Spleen (tissue), 11 donors: ENCODE measurements around the gene LSG1. TPM values are rescaled to one million over a fixed set of nuclear protein-coding genes. Genes with fewer than 3 reads are reported as not detected.
A peak's percentile ranks its signal among the peaks of the same experiment; 100 is the strongest.

ENCODE experiments used
- DNase-seq: peaks from one replicate; pipeline ENCODE4 v3.0.0-alpha.2; 2020
- H3K27ac ChIP-seq, 8 donors: fragments of 200-600 bp; sonication (generic) in 7 of 8; 1 replicate in 4 of 8; 2 replicates in 4 of 8; pipeline versions ENCODE4 v1.5.0 to v1.8.0; 2016 to 2021; ENCODE audit warnings: inconsistent platforms in 4 of 8, mild to moderate bottlenecking in 4 of 8, moderate library complexity in 1 of 8
- H3K27me3 ChIP-seq, 7 donors: fragments of 200-600 bp; sonication (generic) in 6 of 7; replicated peaks in 1 of 7; 1 replicate in 4 of 7; 2 replicates in 3 of 7; pipeline versions ENCODE4 v1.5.0 to v1.8.0; 2016 to 2021; ENCODE audit warnings: inconsistent platforms in 3 of 7, mild to moderate bottlenecking in 1 of 7
- H3K36me3 ChIP-seq, 6 donors: fragments of 200-600 bp; sonication (generic) in 5 of 6; 1 replicate in 4 of 6; 2 replicates in 2 of 6; pipeline versions ENCODE4 v1.5.0 to v1.8.0; 2016 to 2021; ENCODE audit warnings: inconsistent platforms in 2 of 6
- H3K4me1 ChIP-seq, 6 donors: fragments of 200-600 bp; sonication (generic) in 5 of 6; 1 replicate in 3 of 6; 2 replicates in 3 of 6; pipeline versions ENCODE4 v1.5.0 to v1.8.0; 2016 to 2021; ENCODE audit warnings: inconsistent platforms in 3 of 6
- H3K4me3 ChIP-seq, 8 donors: fragments of 200-600 bp; sonication (generic) in 7 of 8; 1 replicate in 4 of 8; 2 replicates in 4 of 8; pipeline versions ENCODE4 v1.5.0 to v1.8.0; 2016 to 2021; ENCODE audit warnings: inconsistent platforms in 4 of 8, mild to moderate bottlenecking in 4 of 8, moderate library complexity in 2 of 8
- H3K9me3 ChIP-seq, 8 donors: fragments of 200-600 bp; sonication (generic) in 7 of 8; 1 replicate in 4 of 8; 2 replicates in 4 of 8; pipeline versions ENCODE4 v1.5.0 to v1.8.0; 2016 to 2021; ENCODE audit warnings: inconsistent platforms in 4 of 8
- CTCF ChIP-seq, 11 experiments: fragments of 200-600 bp in 7 of 11; fragments of 450-650 bp in 4 of 11; sonication (generic) in 4 of 11; IDR thresholded peaks in 8 of 11; conservative IDR thresholded peaks in 3 of 11; 1 replicate in 7 of 11; 2 replicates in 4 of 11; pipeline versions ENCODE4 v1.4.0 to v1.8.0; 2016 to 2021; ENCODE audit warnings: antibody characterized with exemption in 11 of 11, inconsistent platforms in 4 of 11, mild to moderate bottlenecking in 1 of 11
- POLR2A ChIP-seq, 3 donors: fragments of 450-650 bp; IDR thresholded peaks; one replicate each; pipeline ENCODE4 v1.5.1; 2017; ENCODE audit warnings: antibody characterized with exemption in 3 of 3, mild to moderate bottlenecking in 1 of 3
- POLR2AphosphoS5 ChIP-seq, 3 donors: sonication (generic); formaldehyde crosslinking; IDR thresholded peaks; one replicate each; pipeline ENCODE4 v1.5.1; 2017; ENCODE audit warnings: antibody characterized with exemption in 3 of 3
- WGBS, 5 donors: extraction: QIAGEN DNeasy Blood & Tissue Kit in 3 of 5; methylation state at CpG; one replicate each; pipeline versions ENCODE4 v1.1.5 to v1.1.7; 2013 to 2018; 5-methylcytosine and 5-hydroxymethylcytosine counted together
- intact Hi-C: fragments of 100-400 bp; cut with DNase I; formaldehyde crosslinking; loops from one replicate; pipeline ENCODE4 v1.15.0; 2023; ENCODE audit warnings: low total_unique reads
- polyA plus RNA-seq, 3 donors: library from polyadenylated mRNA; stranded (reverse); fragments of 200-250 nt; gene quantifications; one replicate each; pipeline ENCODE4 v1.2.1, GENCODE V29; 2013
- total RNA-seq, 7 donors: library from RNA; depleted of rRNA in 3 of 7; stranded (reverse); fragments of >200 nt in 3 of 7; fragmentation: NEBNext Ultra II Directional in 4 of 7; extraction: Animal tissue kit (Norgen Biotek cat#: 25700) in 4 of 7; gene quantifications; one replicate each; pipeline versions ENCODE4 v1.1.0 to v1.2.1, GENCODE V29; 2016 to 2021
- donor health status: healthy with polysubstance abuse.
- donor health status: DM: no; HTN: no; CAD: no; lungs with moderate emphysema.
- donor health status: DM: no; HTN: no; CAD: no.
- donor health status: Bipolar disorder and iron deficiency.
- donor health status: healthy.
- donor health status: DM: no; HTN: no; CAD: no.
- donor health status: DM: yes; HTN: yes; CAD: no.

The LSG1 gene
- total and polyA plus RNA-seq, 10 donors = 10.8 to 58.0 (median 35.7) TPM

DNA sequence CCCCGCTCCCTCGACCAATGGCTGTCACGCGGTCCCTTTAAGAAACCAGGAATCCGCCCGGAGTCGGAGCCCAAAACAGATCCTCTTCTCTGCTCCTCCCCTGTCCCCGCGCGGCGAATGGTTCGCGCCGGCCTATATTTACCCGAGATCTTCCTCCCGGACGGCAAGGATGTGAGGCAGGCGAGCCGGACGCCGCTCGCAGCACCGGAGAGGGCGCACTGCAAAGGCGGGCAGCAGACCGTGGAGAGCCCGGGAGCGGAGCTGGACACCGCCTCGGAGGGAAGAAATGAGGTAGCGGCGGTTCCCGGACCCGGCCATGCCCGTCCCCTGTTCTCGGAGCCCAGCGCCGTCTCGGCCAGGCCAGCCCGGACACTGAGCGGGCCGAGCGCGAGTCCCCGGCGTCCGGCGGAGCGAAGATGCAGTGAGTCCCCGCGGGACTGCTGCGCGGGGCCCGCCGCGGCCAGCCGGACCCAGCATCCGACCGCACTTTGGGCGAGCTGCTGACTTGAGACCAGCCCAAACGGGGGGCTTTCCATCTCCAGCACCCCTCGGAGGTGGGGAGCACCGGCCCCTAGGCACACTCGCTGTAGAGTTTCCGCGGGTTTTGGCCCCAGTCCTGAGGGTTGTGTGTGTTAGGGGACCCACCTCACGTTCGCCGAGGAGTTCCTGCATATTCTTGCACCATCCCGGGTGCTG lies 13.9 kb upstream of the LSG1 start, which contains the start of gene FAM43A:
Gene FAM43A (plus strand): TSS at position 166 of the 696 bp plus-strand sequence. CDS start 944 bp downstream, outside the sequence.
- H3K36me3 ChIP-seq = peaks cover 0 to 14% (median 0%) of the 10 kb centered on the region in 6 donors
- H3K4me1 ChIP-seq = peaks cover 36 to 86% (median 69%) of the 10 kb centered on the region in 6 donors
- H3K27ac ChIP-seq = peak within 1 kb of the TSS; percentile 86 to 98 (median 92)
- peak within 1 kb of the TSS; percentile 68 to 96 (median 89) for H3K4me3 ChIP-seq
- intact Hi-C loops = loop anchor here (10.0 kb wide), 1 partner anchor 269 kb away; no protein-coding TSS in a partner anchor
- WGBS, 5 donors = 0 to 1% (median 1%) methylated on average over 41 to 70 of the region's 70 CpGs
- peaks cover 0 to 11% (median 0%) of the 10 kb centered on the region in 7 donors for H3K27me3 ChIP-seq
- peak; percentile 97 for DNase-seq
- TF ChIP-seq POLR2A (IDR thresholded peaks at IDR 0.05) = peak; percentile 93 to 100 (median 98)
- peak; percentile 100 for TF ChIP-seq POLR2AphosphoS5 (IDR thresholded peaks at IDR 0.05)
- peak in 5 of 11 experiments; percentile 1 to 28 (median 24) for TF ChIP-seq CTCF (IDR thresholded peaks at IDR 0.05 in 8 of 11, conservative IDR thresholded peaks at IDR 0.05 in 3 of 11)
- no peaks in the 10 kb centered on the region for H3K9me3 ChIP-seq

GRCh38 chr3:194685065-194685717 lies 13.2 kb upstream of the LSG1 start:
- peak overlapping the region; percentile 68 to 96 (median 89) for H3K4me3 ChIP-seq
- H3K36me3 ChIP-seq = peaks cover 0 to 14% (median 0%) of the 10 kb centered on the region in 6 donors
- WGBS, 5 donors = 54 to 59% (median 56%) methylated on average over 12 to 13 of the region's 13 CpGs
- H3K27me3 ChIP-seq = peaks cover 0 to 11% (median 0%) of the 10 kb centered on the region in 7 donors
- no peak for DNase-seq
- TF ChIP-seq CTCF (IDR thresholded peaks at IDR 0.05 in 8 of 11, conservative IDR thresholded peaks at IDR 0.05 in 3 of 11) = peak in 1 of 11 experiments; percentile 4
- no peak for TF ChIP-seq POLR2A (IDR thresholded peaks at IDR 0.05)
- peak overlapping the region; percentile 86 to 98 (median 92) for H3K27ac ChIP-seq
- intact Hi-C loops = loop anchor here (10.0 kb wide), 1 partner anchor 270 kb away; no protein-coding TSS in a partner anchor
- peaks cover 32 to 79% (median 63%) of the 10 kb centered on the region in 6 donors for H3K4me1 ChIP-seq
- H3K9me3 ChIP-seq = no peaks in the 10 kb centered on the region

DNA sequence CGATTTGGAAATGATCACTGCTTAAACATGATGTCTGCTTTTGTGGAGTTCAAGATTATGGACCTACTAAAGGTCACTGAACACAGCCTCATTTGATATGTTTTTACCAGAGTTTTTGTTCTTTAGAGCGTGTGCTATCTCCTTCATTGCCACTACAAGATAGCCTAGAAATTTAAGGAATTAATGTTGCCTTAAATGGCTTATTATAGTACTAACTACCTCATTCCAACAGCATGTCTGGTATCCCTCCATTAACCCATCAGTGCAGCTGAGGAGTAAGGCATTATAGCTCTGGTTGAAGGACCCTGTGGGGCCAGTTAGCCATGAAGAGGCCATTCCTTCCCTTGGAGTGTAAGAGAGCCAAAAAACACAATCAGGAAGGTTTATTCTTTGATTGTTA lies 11.4 kb upstream of the LSG1 start:
- intact Hi-C loops = loop anchor here (5.0 to 10.0 kb wide), 3 partner anchors 271 to 579 kb away; no protein-coding TSS in a partner anchor
- peaks cover 0 to 11% (median 0%) of the 10 kb centered on the region in 7 donors for H3K27me3 ChIP-seq
- peaks cover 0 to 14% (median 0%) of the 10 kb centered on the region in 6 donors for H3K36me3 ChIP-seq
- DNase-seq = no peak
- no peaks in the 10 kb centered on the region for H3K9me3 ChIP-seq
- TF ChIP-seq POLR2A (IDR thresholded peaks at IDR 0.05) = no peak
- no peak for TF ChIP-seq POLR2AphosphoS5 (IDR thresholded peaks at IDR 0.05)
- TF ChIP-seq CTCF (IDR thresholded peaks at IDR 0.05 in 8 of 11, conservative IDR thresholded peaks at IDR 0.05 in 3 of 11) = no peak
- peak overlapping the region in 4 of 8 donors; percentile 37 to 69 (median 59) for H3K27ac ChIP-seq
- WGBS, 5 donors = 81 to 97% (median 87%) methylated on average over 2 of the region's 2 CpGs
- peaks cover 20 to 62% (median 48%) of the 10 kb centered on the region in 6 donors for H3K4me1 ChIP-seq
- no peak overlapping the region for H3K4me3 ChIP-seq
